Choroid plexus epithelial cell (primary cell): ENCODE data around the gene MAN1A1.

Experiments used
- DNase-seq: peaks from one replicate; pipeline ENCODE4 v3.0.0-alpha.2; 2010; ENCODE audit warnings: low read depth
- H3K4me3 ChIP-seq: 2 replicates; pipeline ENCODE4 v1.5.1; 2011; ENCODE audit warnings: low read depth, mild to moderate bottlenecking, control low read depth, low read length, moderate library complexity
- TF ChIP-seq, protein P1 (sequence below): conservative IDR thresholded peaks from 2 replicates; pipeline ENCODE4 v1.5.1; 2011; ENCODE audit warnings: low read depth, mild to moderate bottlenecking, control low read depth, inconsistent platforms, low read length, moderate library complexity

Gene MAN1A1

GRCh38 chr6:119276211-119276610 lies 73.3 kb downstream of the MAN1A1 start:
- DNase-seq: no peak
- H3K4me3 ChIP-seq: no peak overlapping the region
- TF ChIP-seq, protein P1, sequence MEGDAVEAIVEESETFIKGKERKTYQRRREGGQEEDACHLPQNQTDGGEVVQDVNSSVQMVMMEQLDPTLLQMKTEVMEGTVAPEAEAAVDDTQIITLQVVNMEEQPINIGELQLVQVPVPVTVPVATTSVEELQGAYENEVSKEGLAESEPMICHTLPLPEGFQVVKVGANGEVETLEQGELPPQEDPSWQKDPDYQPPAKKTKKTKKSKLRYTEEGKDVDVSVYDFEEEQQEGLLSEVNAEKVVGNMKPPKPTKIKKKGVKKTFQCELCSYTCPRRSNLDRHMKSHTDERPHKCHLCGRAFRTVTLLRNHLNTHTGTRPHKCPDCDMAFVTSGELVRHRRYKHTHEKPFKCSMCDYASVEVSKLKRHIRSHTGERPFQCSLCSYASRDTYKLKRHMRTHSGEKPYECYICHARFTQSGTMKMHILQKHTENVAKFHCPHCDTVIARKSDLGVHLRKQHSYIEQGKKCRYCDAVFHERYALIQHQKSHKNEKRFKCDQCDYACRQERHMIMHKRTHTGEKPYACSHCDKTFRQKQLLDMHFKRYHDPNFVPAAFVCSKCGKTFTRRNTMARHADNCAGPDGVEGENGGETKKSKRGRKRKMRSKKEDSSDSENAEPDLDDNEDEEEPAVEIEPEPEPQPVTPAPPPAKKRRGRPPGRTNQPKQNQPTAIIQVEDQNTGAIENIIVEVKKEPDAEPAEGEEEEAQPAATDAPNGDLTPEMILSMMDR: no peak

- no peak for DNase-seq
- TF ChIP-seq, protein P1: no peak
- H3K4me3 ChIP-seq: no peak overlapping the region
Observed at GRCh38 chr6:119274197-119274595, 75.4 kb downstream of the MAN1A1 start.

DNA sequence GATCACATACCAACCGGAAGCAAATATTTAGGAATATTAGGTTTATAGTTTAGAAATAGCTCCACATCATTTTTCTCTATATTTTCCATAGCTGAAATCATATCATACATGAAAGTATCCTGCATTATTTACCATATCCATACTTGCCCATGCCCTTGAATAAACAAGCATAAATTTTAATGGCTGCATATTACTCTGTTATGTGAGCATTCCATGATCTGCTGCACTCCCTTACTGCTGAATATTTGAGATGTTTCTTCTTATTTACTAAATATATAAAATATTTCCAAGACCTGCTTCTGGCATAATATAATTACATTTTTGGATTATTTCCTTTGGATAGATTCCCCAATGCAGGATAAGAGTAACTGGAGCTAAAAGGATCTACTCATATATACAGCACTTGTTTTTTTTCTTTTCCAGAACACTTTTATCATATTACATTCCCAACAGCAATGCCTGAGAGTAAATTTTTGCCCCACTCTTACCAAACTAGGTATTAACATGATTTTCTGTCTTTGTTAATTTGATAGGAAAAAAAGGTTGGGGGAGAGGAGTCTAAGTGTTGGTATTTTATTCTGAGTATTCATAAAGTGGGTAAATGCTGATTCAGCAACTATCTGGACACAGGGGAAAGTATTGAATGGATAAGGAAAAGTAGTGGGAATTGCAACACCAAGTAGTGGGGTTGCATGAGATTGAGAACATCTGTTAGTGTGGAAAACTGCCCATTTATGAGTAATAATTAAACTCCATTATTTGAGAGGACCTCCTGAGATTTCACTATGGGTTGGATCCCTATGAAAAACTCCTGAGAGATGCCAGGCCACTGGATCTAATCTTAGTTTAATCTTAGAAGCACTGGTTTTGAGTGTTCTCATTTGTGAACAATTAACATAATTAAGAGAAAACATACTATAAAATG lies 76.0 kb downstream of the MAN1A1 start:
- no peak overlapping the region for H3K4me3 ChIP-seq
- peak; percentile 74 for DNase-seq
- TF ChIP-seq, protein P1: no peak

GRCh38 chr6:119270545-119270944 lies 79.0 kb downstream of the MAN1A1 start:
- TF ChIP-seq, protein P1: no peak
- DNase-seq: no peak
- no peak overlapping the region for H3K4me3 ChIP-seq

DNA sequence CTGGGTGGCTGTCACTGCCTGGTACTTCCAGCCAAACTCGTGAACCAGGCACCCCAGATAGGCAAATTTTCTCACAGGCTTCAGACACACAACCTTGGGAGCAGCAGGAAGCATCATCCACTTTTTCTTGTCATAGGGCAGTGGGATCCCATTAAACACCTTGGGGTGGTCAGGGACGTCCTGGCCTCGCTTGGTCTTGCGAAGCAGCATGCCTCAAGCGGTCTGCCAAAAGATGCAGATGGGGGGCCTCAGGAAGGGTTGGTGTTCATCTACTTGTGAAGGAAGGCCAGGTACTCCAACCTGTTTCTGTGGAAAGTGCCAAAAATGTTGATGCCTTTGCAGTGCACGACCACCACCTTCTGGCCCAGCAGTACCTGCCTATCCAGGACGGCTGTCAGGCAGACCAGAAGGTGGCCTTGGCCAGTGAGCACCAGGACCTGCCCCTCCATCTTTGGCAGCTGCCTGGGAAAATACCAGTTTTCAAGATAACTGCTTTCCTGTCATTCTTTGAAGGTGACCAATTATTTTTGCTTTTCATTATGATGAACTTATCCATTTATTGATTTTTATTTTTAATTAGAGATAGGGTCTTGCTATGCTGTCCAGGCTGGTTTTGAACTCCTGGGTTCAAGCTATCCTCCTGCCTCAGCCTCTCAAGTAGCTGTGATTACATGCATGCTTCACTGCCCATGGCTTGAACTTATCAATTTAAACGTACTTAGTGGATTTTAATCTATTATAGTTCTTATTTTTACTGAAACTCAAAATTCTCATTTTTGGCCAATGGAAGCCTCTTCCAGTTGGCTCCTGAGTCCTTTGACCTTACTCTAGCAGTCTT lies 80.1 kb downstream of the MAN1A1 start:
- H3K4me3 ChIP-seq: no peak overlapping the region
- TF ChIP-seq, protein P1: no peak
- DNase-seq: no peak

- no peak for DNase-seq
- TF ChIP-seq, protein P1: no peak
- no peak overlapping the region for H3K4me3 ChIP-seq
Observed at GRCh38 chr6:119267126-119267905, 82.2 kb downstream of the MAN1A1 start.
